Psoas muscle (tissue), 8 donors: ENCODE data around the gene OSBPL7. TPM values are rescaled to one million over a fixed set of nuclear protein-coding genes. Genes with fewer than 3 reads are reported as not detected.

Source experiments
- ATAC-seq, 4 donors: fragments of 200-7000 bp; cut with Tn5 transposase; one replicate each; pipeline ENCODE4 v1.9.1; 2020; ENCODE audit warnings: moderate library complexity in 3 of 4, mild to moderate bottlenecking in 2 of 4
- DNase-seq, 2 donors: peaks; one replicate each; pipeline ENCODE4 v3.0.0-alpha.2; 2020
- H3K27ac ChIP-seq: fragments of 200-600 bp; one replicate; pipeline ENCODE4 v1.8.0; 2022
- H3K27me3 ChIP-seq, 3 donors: fragments of 200-600 bp in 1 of 3; one replicate each; pipeline versions ENCODE4 v1.6.1 to v1.8.0; 2013 to 2022; ENCODE audit warnings: low read length in 2 of 3, mild to moderate bottlenecking in 2 of 3, moderate library complexity in 1 of 3; ENCODE audit not compliant: insufficient read depth in 3 of 3
- H3K36me3 ChIP-seq, 2 donors: fragments of 200-600 bp in 1 of 2; one replicate each; pipeline versions ENCODE4 v1.6.1 to v1.8.0; 2013 to 2022; ENCODE audit warnings: low read depth in 1 of 2, mild to moderate bottlenecking in 1 of 2, moderate library complexity in 1 of 2; ENCODE audit not compliant: insufficient read depth in 1 of 2
- H3K4me1 ChIP-seq: fragments of 200-600 bp; one replicate; pipeline ENCODE4 v1.8.0; 2022
- H3K4me3 ChIP-seq: fragments of 200-600 bp; one replicate; pipeline ENCODE4 v1.8.0; 2022; ENCODE audit warnings: mild to moderate bottlenecking
- H3K9me3 ChIP-seq: fragments of 200-600 bp; one replicate; pipeline ENCODE4 v1.8.0; 2022
- whole genome bisulfite sequencing, 3 donors: extraction: QIAGEN DNeasy Blood & Tissue Kit; methylation state at CpG; one replicate each; pipeline versions ENCODE4 v1.1.6 to v1.1.7; 2013; 5-methylcytosine and 5-hydroxymethylcytosine counted together
- intact Hi-C, 2 donors: fragments of 100-400 bp; cut with DNase I; formaldehyde crosslinking; loops; one replicate each; pipeline versions ENCODE4 v1.11.0 to v1.14.2; 2022
- polyA plus RNA-seq, 3 donors: library from polyadenylated mRNA; stranded (reverse); fragments of 200-250 nt; gene quantifications; one replicate each; pipeline ENCODE4 v1.2.3, GENCODE V29; 2013
- total RNA-seq, 4 donors: library from RNA; stranded (reverse); fragmentation: NEBNext Ultra II Directional in 2 of 4; extraction: Animal tissue kit (Norgen Biotek cat#: 25700) in 2 of 4; gene quantifications; one replicate each; pipeline versions ENCODE4 v1.2.1 to v1.2.4, GENCODE V29; 2021 to 2023
- TF ChIP-seq, protein P1 (sequence below): fragments of 200-600 bp; IDR thresholded peaks from one replicate; pipeline ENCODE4 v1.8.0; 2022; ENCODE audit warnings: antibody characterized with exemption
- donor health status: healthy with polysubstance abuse.
- donor health status: DM: no; HTN: no; CAD: no; lungs with moderate emphysema.
- donor health status: Bipolar disorder and iron deficiency.
- donor health status: healthy.
- donor health status: DM: yes; HTN: yes; CAD: no.
- donor health status: DM: no; HTN: no; CAD: no.
- donor health status: DM: no; HTN: no; CAD: no.
- donor health status: DM: yes; HTN: yes; CAD: no.

The OSBPL7 gene
- total and polyA plus RNA-seq, 7 donors, result 0.95 to 23.4 (median 2.6) TPM

DNA sequence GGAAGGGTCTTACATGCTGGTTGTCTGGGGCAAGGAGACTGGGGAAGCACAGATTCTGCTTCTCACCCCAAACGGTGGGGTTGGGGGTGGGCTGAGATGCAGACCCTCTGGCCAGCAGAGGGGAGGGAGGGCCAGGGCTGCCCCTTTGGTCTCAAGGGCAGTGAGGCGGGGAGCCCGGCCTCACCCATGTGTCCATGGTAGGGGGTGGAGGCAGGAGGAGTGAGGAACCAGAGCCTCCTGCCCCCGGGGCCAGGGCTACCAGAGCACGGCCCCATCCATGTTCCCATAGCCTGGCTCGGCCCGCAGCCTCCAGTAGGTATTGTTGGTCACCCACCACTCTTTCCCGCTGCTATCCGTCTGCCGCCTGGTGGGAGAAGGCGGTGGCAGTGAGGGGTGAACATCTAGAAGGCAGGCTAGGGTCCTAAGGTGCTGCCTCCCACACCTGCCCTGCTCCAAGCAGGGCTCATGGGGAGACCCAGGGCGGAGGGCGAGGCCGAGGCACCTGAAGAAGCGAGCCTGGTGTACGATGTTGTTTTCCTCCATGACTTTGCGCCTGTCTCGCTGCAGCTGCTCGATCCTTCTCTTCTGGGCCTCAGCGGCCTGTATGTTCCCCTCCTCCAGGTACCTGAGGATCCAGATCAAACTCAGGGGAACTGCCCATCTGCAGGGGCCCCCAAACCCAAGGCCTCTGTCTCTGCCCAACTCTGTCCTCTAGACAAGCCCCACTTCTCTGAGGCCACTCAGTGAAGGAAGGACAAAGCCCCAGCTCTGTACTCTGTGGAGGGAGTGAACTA is 13.4 kb downstream of the OSBPL7 start:
- WGBS, 3 donors, result 86 to 92% (median 87%) methylated on average over 18 to 20 of the region's 20 CpGs
- H3K27ac ChIP-seq, result peak overlapping the region; percentile 92
- no peaks in the 10 kb centered on the region for H3K9me3 ChIP-seq
- no peak for DNase-seq
- intact Hi-C loops, result loop anchor here in 1 of 2 donors (5.0 to 10.0 kb wide), 2 partner anchors 111 to 143 kb away; no protein-coding TSS in a partner anchor
- peaks cover 0 to 60% of the 10 kb centered on the region in 2 donors for H3K36me3 ChIP-seq
- no peak overlapping the region for H3K4me3 ChIP-seq
- H3K4me1 ChIP-seq, result peaks cover 48% of the 10 kb centered on the region
- no peak for ATAC-seq
- no peaks in the 10 kb centered on the region for H3K27me3 ChIP-seq
- TF ChIP-seq, protein P1, sequence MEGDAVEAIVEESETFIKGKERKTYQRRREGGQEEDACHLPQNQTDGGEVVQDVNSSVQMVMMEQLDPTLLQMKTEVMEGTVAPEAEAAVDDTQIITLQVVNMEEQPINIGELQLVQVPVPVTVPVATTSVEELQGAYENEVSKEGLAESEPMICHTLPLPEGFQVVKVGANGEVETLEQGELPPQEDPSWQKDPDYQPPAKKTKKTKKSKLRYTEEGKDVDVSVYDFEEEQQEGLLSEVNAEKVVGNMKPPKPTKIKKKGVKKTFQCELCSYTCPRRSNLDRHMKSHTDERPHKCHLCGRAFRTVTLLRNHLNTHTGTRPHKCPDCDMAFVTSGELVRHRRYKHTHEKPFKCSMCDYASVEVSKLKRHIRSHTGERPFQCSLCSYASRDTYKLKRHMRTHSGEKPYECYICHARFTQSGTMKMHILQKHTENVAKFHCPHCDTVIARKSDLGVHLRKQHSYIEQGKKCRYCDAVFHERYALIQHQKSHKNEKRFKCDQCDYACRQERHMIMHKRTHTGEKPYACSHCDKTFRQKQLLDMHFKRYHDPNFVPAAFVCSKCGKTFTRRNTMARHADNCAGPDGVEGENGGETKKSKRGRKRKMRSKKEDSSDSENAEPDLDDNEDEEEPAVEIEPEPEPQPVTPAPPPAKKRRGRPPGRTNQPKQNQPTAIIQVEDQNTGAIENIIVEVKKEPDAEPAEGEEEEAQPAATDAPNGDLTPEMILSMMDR, result no peak

DNA sequence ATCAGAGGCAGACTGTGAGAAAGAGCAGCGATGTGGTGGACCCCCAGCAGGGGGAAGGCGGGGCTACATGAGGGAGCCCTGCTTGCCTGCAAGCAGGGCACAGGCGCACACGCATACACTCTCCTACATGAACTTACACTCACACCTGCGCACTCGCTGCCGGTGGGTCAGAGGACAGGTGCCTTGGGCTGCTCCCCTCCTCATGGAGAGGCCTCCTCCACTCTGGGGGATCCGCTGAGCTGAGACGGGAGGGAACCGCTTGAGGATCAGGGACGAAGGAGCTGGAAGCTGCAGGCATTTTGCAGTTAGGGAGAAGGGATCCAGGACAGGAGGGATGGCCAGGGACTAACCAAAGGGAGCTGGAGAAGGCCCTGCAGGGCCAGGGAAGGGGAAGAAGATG is 14.2 kb downstream of the OSBPL7 start:
- ATAC-seq (no peak), DNase-seq (no peak)
- TF ChIP-seq, protein P1, result no peak
- H3K36me3 ChIP-seq, result peaks cover 0 to 52% of the 10 kb centered on the region in 2 donors
- intact Hi-C loops, result loop anchor here in 1 of 2 donors (5.0 to 10.0 kb wide), 2 partner anchors 110 to 143 kb away; no protein-coding TSS in a partner anchor
- H3K4me3 ChIP-seq, result no peak overlapping the region
- H3K27ac ChIP-seq, result peak overlapping the region; percentile 92
- 79 to 87% (median 85%) methylated on average over 10 to 11 of the region's 11 CpGs for WGBS, 3 donors
- no peaks in the 10 kb centered on the region for H3K9me3 ChIP-seq
- no peaks in the 10 kb centered on the region for H3K27me3 ChIP-seq
- peaks cover 45% of the 10 kb centered on the region for H3K4me1 ChIP-seq

DNA sequence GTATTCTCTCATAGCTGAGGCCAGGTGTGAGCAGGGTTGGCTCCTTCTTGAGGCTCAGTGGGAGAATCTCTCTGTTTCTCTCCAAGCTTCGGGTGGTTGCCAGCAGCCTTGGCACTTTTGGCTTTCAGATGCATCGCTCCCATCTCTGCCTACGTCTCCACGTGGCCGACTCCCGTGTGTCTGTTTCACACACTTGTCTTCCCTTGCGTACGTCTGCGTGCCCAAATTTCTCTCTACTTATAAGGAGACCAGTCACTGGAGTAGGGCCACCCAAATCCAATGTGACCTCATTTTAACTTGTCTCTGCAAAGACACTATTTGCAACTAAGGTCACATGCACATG is 14.7 kb downstream of the OSBPL7 start:
- TF ChIP-seq, protein P1, result no peak
- 28 to 88% (median 31%) methylated on average over 9 of the region's 9 CpGs for WGBS, 3 donors
- ATAC-seq (peak in 2 of 4 donors; percentile 2 to 14), DNase-seq (no peak)
- H3K27me3 ChIP-seq, result no peaks in the 10 kb centered on the region
- no peaks in the 10 kb centered on the region for H3K9me3 ChIP-seq
- H3K4me3 ChIP-seq, result no peak overlapping the region
- peaks cover 45% of the 10 kb centered on the region for H3K4me1 ChIP-seq
- peaks cover 0 to 48% of the 10 kb centered on the region in 2 donors for H3K36me3 ChIP-seq
- H3K27ac ChIP-seq, result peak overlapping the region; percentile 92
- intact Hi-C loops, result loop anchor here in 1 of 2 donors (5.0 to 10.0 kb wide), 2 partner anchors 110 to 142 kb away; no protein-coding TSS in a partner anchor

DNA sequence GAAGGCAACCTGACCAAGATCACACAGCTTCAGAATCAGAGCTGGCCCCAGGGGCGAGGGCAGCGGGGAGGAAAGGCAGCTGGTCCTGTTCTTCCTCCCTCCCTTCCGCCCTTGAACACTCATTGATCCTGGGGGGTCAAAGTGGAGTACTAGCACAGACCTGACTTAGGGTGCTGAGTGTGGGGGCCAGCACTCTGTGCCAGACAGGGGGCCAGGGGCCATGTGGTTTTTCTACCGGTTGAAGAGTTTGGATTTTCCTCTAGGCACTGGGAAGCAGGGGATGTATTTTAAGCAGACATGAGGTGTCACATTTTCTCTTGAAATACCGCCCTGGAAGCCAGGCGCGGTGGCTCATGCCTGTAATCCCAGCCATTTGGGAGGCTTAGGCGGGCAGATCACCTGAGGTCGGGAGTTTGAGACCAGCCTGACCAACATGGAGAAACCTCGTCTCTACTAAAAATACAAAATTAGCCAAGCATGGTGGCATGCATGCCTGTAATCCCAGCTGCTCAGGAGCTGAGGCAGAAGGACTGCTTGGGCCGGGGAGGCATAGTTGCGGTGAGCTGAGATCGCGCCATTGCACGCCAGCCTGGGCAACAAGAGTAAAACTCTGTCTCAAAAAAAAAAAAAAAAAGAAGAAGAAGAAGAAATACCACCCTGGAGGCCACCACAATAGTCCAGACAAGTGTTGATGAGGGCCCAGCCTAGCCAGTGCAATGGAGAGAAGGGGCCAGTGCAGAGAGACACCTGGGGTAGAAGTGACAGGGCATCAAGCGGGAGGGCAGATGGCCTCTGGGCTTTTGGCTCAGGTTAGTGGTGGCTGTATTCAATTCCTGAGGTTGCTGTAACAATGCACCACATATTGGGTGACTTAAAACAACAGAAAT is 15.3 kb downstream of the OSBPL7 start:
- DNase-seq (peak in 1 of 2 donors; percentile 76), ATAC-seq (peak; percentile 70 to 78 (median 74))
- peaks cover 43% of the 10 kb centered on the region for H3K4me1 ChIP-seq
- 30 to 61% (median 39%) methylated on average over 16 of the region's 16 CpGs for WGBS, 3 donors
- no peaks in the 10 kb centered on the region for H3K27me3 ChIP-seq
- intact Hi-C loops, result loop anchor here in 1 of 2 donors (5.0 to 10.0 kb wide), 2 partner anchors 109 to 141 kb away; no protein-coding TSS in a partner anchor
- no peak overlapping the region for H3K4me3 ChIP-seq
- TF ChIP-seq, protein P1, result no peak
- peak overlapping the region; percentile 92 for H3K27ac ChIP-seq
- H3K36me3 ChIP-seq, result peaks cover 0 to 44% of the 10 kb centered on the region in 2 donors
- H3K9me3 ChIP-seq, result no peaks in the 10 kb centered on the region
